AG09309 (cell line): ENCODE data around the gene WDR37.
A peak's percentile ranks its signal among the peaks of the same experiment; 100 is the strongest.
"Not testable (repeated sequence)": the region's sequence is repeated elsewhere in the genome, so short reads cannot be mapped to it uniquely, and the experiment has no call there.

ENCODE experiments used
- DNase-seq: peaks from one replicate; pipeline ENCODE4 v3.0.0-alpha.2; 2010; ENCODE audit warnings: low read depth
- H3K4me3 ChIP-seq: 2 replicates; pipeline ENCODE4 v1.5.1; 2011; ENCODE audit warnings: mild to moderate bottlenecking, low read depth, low read length, moderate library complexity; ENCODE audit not compliant: control insufficient read depth
- CTCF ChIP-seq: IDR thresholded peaks from 2 replicates; pipeline ENCODE4 v1.5.1; 2011; ENCODE audit warnings: mild to moderate bottlenecking, low read depth, low read length, inconsistent platforms; ENCODE audit not compliant: insufficient read depth, control insufficient read depth; ENCODE audit errors: missing control alignments

Gene WDR37

GRCh38 chr10:1056326-1057105 lies at the start of gene WDR37:
Gene WDR37 (plus strand): TSS chr10:1056385. CDS start chr10:1072156, 15,771 bp downstream.
- peak within 1 kb of the TSS; percentile 75 for H3K4me3 ChIP-seq
- DNase-seq = peak; percentile 48
- no peak for TF ChIP-seq CTCF

- no peak for TF ChIP-seq CTCF
- DNase-seq = no peak
- H3K4me3 ChIP-seq = no peak overlapping the region
These were observed 49.6 kb upstream of the WDR37 start for GRCh38 chr10:1006573-1006972.

GRCh38 chr10:1007583-1007982 lies 48.6 kb upstream of the WDR37 start:
- H3K4me3 ChIP-seq = no peak overlapping the region
- TF ChIP-seq CTCF = no peak
- DNase-seq = no peak

GRCh38 chr10:1009071-1009494 lies 47.1 kb upstream of the WDR37 start:
- no peak for TF ChIP-seq CTCF
- H3K4me3 ChIP-seq = no peak overlapping the region
- DNase-seq = no peak

GRCh38 chr10:1009947-1010346 lies 46.2 kb upstream of the WDR37 start:
- not testable (repeated sequence) for H3K4me3 ChIP-seq, DNase-seq

GRCh38 chr10:1010703-1011102 lies 45.5 kb upstream of the WDR37 start:
- H3K4me3 ChIP-seq = no peak overlapping the region
- DNase-seq = no peak
- TF ChIP-seq CTCF = no peak

- H3K4me3 ChIP-seq = no peak overlapping the region
- no peak for DNase-seq
- TF ChIP-seq CTCF = no peak
These were observed 44.5 kb upstream of the WDR37 start for GRCh38 chr10:1011696-1012095.
